HG02981 (cell line): ENCODE measurements around the gene MAST4.

Source experiments
- ATAC-seq: cut with Tn5 transposase; IDR thresholded peaks from one replicate; pipeline ENCODE4 v1.9.1; 2021; ENCODE audit warnings: mild to moderate bottlenecking, moderate library complexity; ENCODE audit not compliant: unreplicated experiment

The MAST4 gene

GRCh38 chr5:66945389-66946349, 349.5 kb downstream of the MAST4 start:
- peak; percentile 92 for ATAC-seq

- ATAC-seq: no peak
These were observed 351.3 kb downstream of the MAST4 start for GRCh38 chr5:66947458-66947857.

- no peak for ATAC-seq
These were observed 352.9 kb downstream of the MAST4 start for GRCh38 chr5:66949066-66949465.

- no peak for ATAC-seq
These were observed 356.0 kb downstream of the MAST4 start for GRCh38 chr5:66952153-66952552.

GRCh38 chr5:66956439-66956838, 360.2 kb downstream of the MAST4 start:
- no peak for ATAC-seq

- ATAC-seq: no peak
These were observed 362.2 kb downstream of the MAST4 start for GRCh38 chr5:66958201-66958979.

- ATAC-seq: no peak
These were observed 362.9 kb downstream of the MAST4 start for GRCh38 chr5:66958980-66959641.

- no peak for ATAC-seq
These were observed 363.5 kb downstream of the MAST4 start for GRCh38 chr5:66959653-66960052.

GRCh38 chr5:66960369-66961137, 364.4 kb downstream of the MAST4 start:
- ATAC-seq: no peak

GRCh38 chr5:66963559-66963971, 367.4 kb downstream of the MAST4 start:
- no peak for ATAC-seq

GRCh38 chr5:66966439-66966838, 370.2 kb downstream of the MAST4 start:
- ATAC-seq: no peak

GRCh38 chr5:66967102-66967501, 370.9 kb downstream of the MAST4 start:
- no peak for ATAC-seq

GRCh38 chr5:66967826-66968262, 371.7 kb downstream of the MAST4 start:
- ATAC-seq: no peak

- ATAC-seq: no peak
These were observed 373.3 kb downstream of the MAST4 start for GRCh38 chr5:66969484-66969883.

GRCh38 chr5:66969963-66970362, 373.8 kb downstream of the MAST4 start:
- no peak for ATAC-seq

GRCh38 chr5:66972004-66972403, 375.8 kb downstream of the MAST4 start:
- ATAC-seq: no peak

- ATAC-seq: no peak
These were observed 378.1 kb downstream of the MAST4 start for GRCh38 chr5:66974256-66974655.

GRCh38 chr5:66976108-66976507, 379.9 kb downstream of the MAST4 start:
- ATAC-seq: no peak

GRCh38 chr5:66979738-66980137, 383.5 kb downstream of the MAST4 start:
- ATAC-seq: no peak

GRCh38 chr5:66981266-66982055, 385.3 kb downstream of the MAST4 start:
- no peak for ATAC-seq
